ENCODE measurements around the gene NTM. TPM values are rescaled to one million over a fixed set of nuclear protein-coding genes. Genes with fewer than 3 reads are reported as not detected.

Gene NTM
- total RNA-seq, 1 experiment from 2014 or later, result 16.4 TPM

DNA sequence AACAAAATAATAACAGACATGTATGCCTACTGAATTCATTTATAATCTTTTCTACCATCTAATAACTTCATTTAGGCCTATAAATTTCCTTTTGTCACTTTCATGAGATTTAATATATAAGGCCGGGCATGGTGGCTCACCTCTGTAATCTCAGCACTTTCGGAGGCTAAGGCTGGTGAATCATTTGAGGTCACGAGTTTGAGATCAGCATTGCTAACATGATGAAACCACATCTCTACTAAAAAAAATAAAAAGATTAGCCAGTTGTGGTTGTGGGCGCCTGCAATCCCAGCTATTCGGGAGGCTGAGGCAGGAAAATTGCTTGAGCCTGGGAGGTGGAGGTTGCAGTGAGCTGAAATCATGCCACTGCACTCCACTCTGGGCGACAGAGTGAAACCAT is 14.2 kb upstream of the NTM start (continued):
- TF ChIP-seq ATF6 (CRISPR knock-in tag; IDR thresholded peaks at IDR 0.05) (no peak), ARID4B (CRISPR knock-in tag; IDR thresholded peaks at IDR 0.05; ENCODE audit: borderline replicate concordance) (no peak), ZNF317 (CRISPR knock-in tag; IDR thresholded peaks at IDR 0.05; ENCODE audit: borderline replicate concordance, low read depth) (no peak), TEAD4 (CRISPR knock-in tag; IDR thresholded peaks at IDR 0.05) (no peak)

- Mint-ChIP-seq H3K4me3 (no peak overlapping the region), H3K9me3 (peaks cover 3% of the 10 kb centered on the region; the same call in 1 of the 2 replicates), H3K36me3 (no peaks in the 10 kb centered on the region; the same call in 1 of the 2 replicates), H3K27ac (no peak overlapping the region), H3K27me3 (ENCODE audit: low read depth) (no peaks in the 10 kb centered on the region; the same call in 1 of the 2 replicates), H3K4me1 (no peaks in the 10 kb centered on the region)
- ChIA-PET CTCF (interaction anchor here (0.7 to 1.1 kb wide), 3 partner anchors 43 to 304 kb away, joined by 3 read pairs; no protein-coding TSS in a partner anchor), POLR2A (no interaction called here)
- TF ChIP-seq ATF2 (CRISPR knock-in tag; IDR thresholded peaks at IDR 0.05; ENCODE audit: borderline replicate concordance, low read depth) (no peak), JUN (CRISPR knock-in tag; IDR thresholded peaks at IDR 0.05) (no peak), ESRRA (CRISPR knock-in tag; IDR thresholded peaks at IDR 0.05; ENCODE audit: borderline replicate concordance) (no peak), NR2C2 (CRISPR knock-in tag; IDR thresholded peaks at IDR 0.05) (no peak), ZNF671 (CRISPR knock-in tag; IDR thresholded peaks at IDR 0.05) (no peak), ZNF317 (CRISPR knock-in tag; IDR thresholded peaks at IDR 0.05; ENCODE audit: borderline replicate concordance, low read depth) (no peak), ZNF416 (CRISPR knock-in tag; IDR thresholded peaks at IDR 0.05) (no peak), SP1 (CRISPR knock-in tag; conservative IDR thresholded peaks at IDR 0.05) (no peak), NFE2L1 (CRISPR knock-in tag; IDR thresholded peaks at IDR 0.05) (no peak), ATF1 (CRISPR knock-in tag; IDR thresholded peaks at IDR 0.05) (no peak), GTF2I (CRISPR knock-in tag; conservative IDR thresholded peaks at IDR 0.05) (no peak), PRDM15 (CRISPR knock-in tag; IDR thresholded peaks at IDR 0.05) (no peak), PRRX2 (CRISPR knock-in tag; IDR thresholded peaks at IDR 0.05) (no peak), ZNF281 (CRISPR knock-in tag; IDR thresholded peaks at IDR 0.05) (no peak), ZMAT4 (CRISPR knock-in tag; IDR thresholded peaks at IDR 0.05) (no peak), SMAD4 (CRISPR knock-in tag; IDR thresholded peaks at IDR 0.05) (no peak), MAX (CRISPR knock-in tag; IDR thresholded peaks at IDR 0.05) (no peak), MYBL2 (CRISPR knock-in tag; IDR thresholded peaks at IDR 0.05) (no peak)
- DNase-seq (ENCODE audit: low spot score) (no peak), ATAC-seq (no peak)
These were observed 5.0 kb upstream of the NTM start for GRCh38 chr11:131365329-131365930.
